Liver (tissue), 9 donors: ENCODE measurements around the gene CDCA4. TPM values are rescaled to one million over a fixed set of nuclear protein-coding genes. Genes with fewer than 3 reads are reported as not detected.

Source experiments
- DNase-seq: peaks from one replicate; pipeline ENCODE4 v3.0.0-alpha.2; 2017; ENCODE audit warnings: low spot score
- H3K27ac ChIP-seq, 2 donors: one replicate each; pipeline ENCODE4 v1.7.0; 2013; ENCODE audit warnings: inconsistent platforms in 2 of 2, low read length in 2 of 2, control low read depth in 1 of 2, low read depth in 1 of 2, mild to moderate bottlenecking in 1 of 2
- H3K27me3 ChIP-seq, 4 donors: one replicate each; pipeline versions ENCODE4 v1.6.1 to v1.7.0; 2013; ENCODE audit warnings: low read length in 3 of 4, inconsistent platforms in 1 of 4, mild to moderate bottlenecking in 1 of 4, moderate library complexity in 1 of 4; ENCODE audit not compliant: control insufficient read depth in 4 of 4, insufficient read depth in 4 of 4
- H3K36me3 ChIP-seq, 4 donors: one replicate each; pipeline versions ENCODE4 v1.6.1 to v1.7.0; 2013; ENCODE audit warnings: low read length in 3 of 4, mild to moderate bottlenecking in 3 of 4, low read depth in 1 of 4, moderate library complexity in 1 of 4; ENCODE audit not compliant: control insufficient read depth in 4 of 4, insufficient read depth in 3 of 4
- H3K4me1 ChIP-seq, 4 donors: one replicate each; pipeline versions ENCODE4 v1.6.1 to v1.7.0; 2013; ENCODE audit warnings: low read length in 3 of 4, mild to moderate bottlenecking in 3 of 4, moderate library complexity in 1 of 4; ENCODE audit not compliant: control insufficient read depth in 4 of 4, insufficient read depth in 4 of 4
- H3K4me3 ChIP-seq, 3 donors: one replicate each; pipeline versions ENCODE4 v1.6.1 to v1.7.0; 2013; ENCODE audit warnings: low read length in 3 of 3, control low read depth in 1 of 3, low read depth in 1 of 3, mild to moderate bottlenecking in 1 of 3
- H3K9ac ChIP-seq, 2 donors: one replicate each; pipeline ENCODE4 v1.7.0; 2013; ENCODE audit warnings: low read length in 2 of 2, mild to moderate bottlenecking in 2 of 2, moderate library complexity in 2 of 2, control low read depth in 1 of 2, low read depth in 1 of 2
- H3K9me3 ChIP-seq, 4 donors: one replicate each; pipeline versions ENCODE4 v1.6.1 to v1.7.0; 2013; ENCODE audit warnings: low read length in 3 of 4; ENCODE audit not compliant: control insufficient read depth in 4 of 4
- ATF3 ChIP-seq: IDR thresholded peaks from 2 replicates; pipeline ENCODE4 v1.6.1; 2016; ENCODE audit warnings: antibody characterized with exemption
- EGR1 ChIP-seq, 2 donors: IDR thresholded peaks; 2 replicates each; pipeline ENCODE4 v1.6.1; 2016 to 2018; ENCODE audit warnings: antibody characterized with exemption in 2 of 2, low read depth in 2 of 2
- FOXA1 ChIP-seq: IDR thresholded peaks from 2 replicates; pipeline ENCODE4 v1.6.1; 2016; ENCODE audit warnings: antibody characterized with exemption
- FOXA2 ChIP-seq: IDR thresholded peaks from 2 replicates; pipeline ENCODE4 v1.6.1; 2016; ENCODE audit warnings: antibody characterized with exemption
- GABPA ChIP-seq, 2 donors: IDR thresholded peaks in 1 of 2; conservative IDR thresholded peaks in 1 of 2; 2 replicates each; pipeline ENCODE4 v1.6.1; 2016; ENCODE audit warnings: antibody characterized with exemption in 2 of 2, mild to moderate bottlenecking in 1 of 2, moderate library complexity in 1 of 2
- HNF4A ChIP-seq, 2 donors: conservative IDR thresholded peaks; 2 replicates each; pipeline ENCODE4 v1.6.1; 2016; ENCODE audit warnings: antibody characterized with exemption in 2 of 2, mild to moderate bottlenecking in 2 of 2
- HNF4G ChIP-seq: IDR thresholded peaks from 2 replicates; pipeline ENCODE4 v1.6.1; 2016; ENCODE audit warnings: antibody characterized with exemption
- JUND ChIP-seq, 2 donors: IDR thresholded peaks; 2 replicates each; pipeline ENCODE4 v1.6.1; 2016; ENCODE audit warnings: antibody characterized with exemption in 2 of 2
- NR2F2 ChIP-seq: IDR thresholded peaks from 2 replicates; pipeline ENCODE4 v1.6.1; 2016; ENCODE audit warnings: antibody characterized with exemption
- RAD21 ChIP-seq, 2 donors: IDR thresholded peaks; 2 replicates each; pipeline ENCODE4 v1.6.1; 2016; ENCODE audit warnings: antibody characterized with exemption in 2 of 2, mild to moderate bottlenecking in 2 of 2
- REST ChIP-seq: IDR thresholded peaks from 2 replicates; pipeline ENCODE4 v1.6.1; 2016; ENCODE audit warnings: antibody characterized with exemption, mild to moderate bottlenecking
- RXRA ChIP-seq, 2 donors: IDR thresholded peaks; 2 replicates each; pipeline ENCODE4 v1.6.1; 2017 to 2018; ENCODE audit warnings: antibody characterized with exemption in 2 of 2, mild to moderate bottlenecking in 1 of 2
- SP1 ChIP-seq: IDR thresholded peaks from 2 replicates; pipeline ENCODE4 v1.6.1; 2018; ENCODE audit warnings: antibody characterized with exemption, mild to moderate bottlenecking
- TAF1 ChIP-seq: conservative IDR thresholded peaks from 2 replicates; pipeline ENCODE4 v1.6.1; 2016; ENCODE audit warnings: antibody characterized with exemption, mild to moderate bottlenecking
- YY1 ChIP-seq: IDR thresholded peaks from 2 replicates; pipeline ENCODE4 v1.6.1; 2016; ENCODE audit warnings: antibody characterized with exemption, mild to moderate bottlenecking
- WGBS: extraction: QIAGEN DNeasy Blood & Tissue Kit; methylation state at CpG from one replicate; pipeline ENCODE4 v1.1.7; 2013; 5-methylcytosine and 5-hydroxymethylcytosine counted together
- polyA plus RNA-seq, 2 donors: library from polyadenylated mRNA; stranded (reverse) in 1 of 2; unstranded in 1 of 2; fragments of 200-250 nt in 1 of 2; fragments of >200 nt in 1 of 2; fragmentation: Nextera tagmentation in 1 of 2; extraction: Ambion mirVana in 1 of 2; gene quantifications; one replicate each; pipeline versions ENCODE4 v1.2.1 to v1.2.3, GENCODE V29; 2013 to 2015
- total RNA-seq, 2 donors: library from RNA; depleted of rRNA; stranded (reverse); fragments of >200 nt; gene quantifications; one replicate each; pipeline ENCODE4 v1.2.3, GENCODE V29; 2014
- TF ChIP-seq, protein P1 (sequence below): IDR thresholded peaks from 2 replicates; pipeline ENCODE4 v1.6.1; 2016; ENCODE audit warnings: antibody characterized with exemption
- TF ChIP-seq, protein P2 (sequence below): IDR thresholded peaks from 2 replicates; pipeline ENCODE4 v1.6.1; 2016; ENCODE audit warnings: antibody characterized with exemption
- TF ChIP-seq, protein P3 (sequence below): fragments of 150-350 bp; IDR thresholded peaks from 2 replicates; pipeline ENCODE4 v1.5.1; 2017; ENCODE audit warnings: improper control_type of control experiment, low read depth, low read length; ENCODE audit not compliant: missing input control
- donor health status: healthy.
- donor health status: healthy.
- donor health status: healthy.
- donor health status: healthy.
- donor health status: healthy.

The CDCA4 gene
- total and polyA plus RNA-seq, 4 donors: 1.2 to 34.5 (median 2.7) TPM

DNA sequence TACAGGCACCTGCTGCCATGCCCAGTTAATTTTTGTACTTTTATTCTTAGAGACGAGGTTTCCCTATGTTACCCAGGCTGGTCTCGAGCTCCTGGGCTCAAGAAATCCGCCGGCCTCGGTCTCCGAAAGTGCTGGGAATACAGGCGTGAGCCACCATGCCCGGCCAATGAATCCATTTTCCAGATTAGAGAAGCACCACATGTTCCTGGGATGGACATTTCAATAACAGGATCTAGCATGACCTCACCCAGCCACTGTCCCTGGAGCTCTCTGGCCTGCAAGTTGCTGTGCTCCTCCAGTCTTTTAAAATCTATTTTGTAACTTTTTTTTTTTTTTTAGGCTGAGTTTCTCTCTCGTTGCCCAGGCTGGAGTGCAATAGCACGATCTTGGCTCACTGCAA lies 42.2 kb upstream of the CDCA4 start:
- H3K27me3 ChIP-seq: no peaks in the 10 kb centered on the region
- peaks cover 0 to 9% (median 2%) of the 10 kb centered on the region in 4 donors for H3K4me1 ChIP-seq
- DNase-seq: no peak
- no peak overlapping the region for H3K4me3 ChIP-seq
- no peak overlapping the region for H3K9ac ChIP-seq
- TF ChIP-seq RAD21 (IDR thresholded peaks at IDR 0.05) (no peak), RXRA (IDR thresholded peaks at IDR 0.05) (no peak), SP1 (no peak), HNF4G (no peak), TAF1 (no peak), NR2F2 (no peak), JUND (IDR thresholded peaks at IDR 0.05) (no peak), YY1 (no peak), REST (no peak), GABPA (IDR thresholded peaks at IDR 0.05 in 1 of 2, conservative IDR thresholded peaks at IDR 0.05 in 1 of 2) (no peak), ATF3 (no peak), FOXA2 (no peak), HNF4A (conservative IDR thresholded peaks at IDR 0.05) (no peak), FOXA1 (no peak), EGR1 (IDR thresholded peaks at IDR 0.05; ENCODE audit: low read depth in 2 of 2) (no peak)
- TF ChIP-seq, protein P1, sequence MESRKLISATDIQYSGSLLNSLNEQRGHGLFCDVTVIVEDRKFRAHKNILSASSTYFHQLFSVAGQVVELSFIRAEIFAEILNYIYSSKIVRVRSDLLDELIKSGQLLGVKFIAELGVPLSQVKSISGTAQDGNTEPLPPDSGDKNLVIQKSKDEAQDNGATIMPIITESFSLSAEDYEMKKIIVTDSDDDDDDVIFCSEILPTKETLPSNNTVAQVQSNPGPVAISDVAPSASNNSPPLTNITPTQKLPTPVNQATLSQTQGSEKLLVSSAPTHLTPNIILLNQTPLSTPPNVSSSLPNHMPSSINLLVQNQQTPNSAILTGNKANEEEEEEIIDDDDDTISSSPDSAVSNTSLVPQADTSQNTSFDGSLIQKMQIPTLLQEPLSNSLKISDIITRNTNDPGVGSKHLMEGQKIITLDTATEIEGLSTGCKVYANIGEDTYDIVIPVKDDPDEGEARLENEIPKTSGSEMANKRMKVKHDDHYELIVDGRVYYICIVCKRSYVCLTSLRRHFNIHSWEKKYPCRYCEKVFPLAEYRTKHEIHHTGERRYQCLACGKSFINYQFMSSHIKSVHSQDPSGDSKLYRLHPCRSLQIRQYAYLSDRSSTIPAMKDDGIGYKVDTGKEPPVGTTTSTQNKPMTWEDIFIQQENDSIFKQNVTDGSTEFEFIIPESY: no peak
- TF ChIP-seq, protein P2, sequence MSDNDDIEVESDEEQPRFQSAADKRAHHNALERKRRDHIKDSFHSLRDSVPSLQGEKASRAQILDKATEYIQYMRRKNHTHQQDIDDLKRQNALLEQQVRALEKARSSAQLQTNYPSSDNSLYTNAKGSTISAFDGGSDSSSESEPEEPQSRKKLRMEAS: no peak
- TF ChIP-seq, protein P3, sequence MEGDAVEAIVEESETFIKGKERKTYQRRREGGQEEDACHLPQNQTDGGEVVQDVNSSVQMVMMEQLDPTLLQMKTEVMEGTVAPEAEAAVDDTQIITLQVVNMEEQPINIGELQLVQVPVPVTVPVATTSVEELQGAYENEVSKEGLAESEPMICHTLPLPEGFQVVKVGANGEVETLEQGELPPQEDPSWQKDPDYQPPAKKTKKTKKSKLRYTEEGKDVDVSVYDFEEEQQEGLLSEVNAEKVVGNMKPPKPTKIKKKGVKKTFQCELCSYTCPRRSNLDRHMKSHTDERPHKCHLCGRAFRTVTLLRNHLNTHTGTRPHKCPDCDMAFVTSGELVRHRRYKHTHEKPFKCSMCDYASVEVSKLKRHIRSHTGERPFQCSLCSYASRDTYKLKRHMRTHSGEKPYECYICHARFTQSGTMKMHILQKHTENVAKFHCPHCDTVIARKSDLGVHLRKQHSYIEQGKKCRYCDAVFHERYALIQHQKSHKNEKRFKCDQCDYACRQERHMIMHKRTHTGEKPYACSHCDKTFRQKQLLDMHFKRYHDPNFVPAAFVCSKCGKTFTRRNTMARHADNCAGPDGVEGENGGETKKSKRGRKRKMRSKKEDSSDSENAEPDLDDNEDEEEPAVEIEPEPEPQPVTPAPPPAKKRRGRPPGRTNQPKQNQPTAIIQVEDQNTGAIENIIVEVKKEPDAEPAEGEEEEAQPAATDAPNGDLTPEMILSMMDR: no peak
- H3K9me3 ChIP-seq: no peaks in the 10 kb centered on the region
- WGBS: 77% methylated on average over 10 of the region's 10 CpGs
- H3K36me3 ChIP-seq: no peaks in the 10 kb centered on the region
- H3K27ac ChIP-seq: no peak overlapping the region
